Body of pancreas (tissue), 4 donors: ENCODE measurements around the gene HIP1.

Source experiments
- POLR2A ChIP-seq, 3 donors: fragments of 450-650 bp; IDR thresholded peaks; one replicate each; pipeline ENCODE4 v1.6.1; 2016; ENCODE audit warnings: antibody characterized with exemption in 3 of 3, mild to moderate bottlenecking in 2 of 3
- TF ChIP-seq, protein P1 (sequence below), 7 experiments: fragments of 450-650 bp in 4 of 7; fragments of 200-600 bp in 3 of 7; sonication (generic) in 3 of 7; IDR thresholded peaks; one replicate each; pipeline ENCODE4 v1.5.1; 2016 to 2019; ENCODE audit warnings: antibody characterized with exemption in 7 of 7

DNA sequence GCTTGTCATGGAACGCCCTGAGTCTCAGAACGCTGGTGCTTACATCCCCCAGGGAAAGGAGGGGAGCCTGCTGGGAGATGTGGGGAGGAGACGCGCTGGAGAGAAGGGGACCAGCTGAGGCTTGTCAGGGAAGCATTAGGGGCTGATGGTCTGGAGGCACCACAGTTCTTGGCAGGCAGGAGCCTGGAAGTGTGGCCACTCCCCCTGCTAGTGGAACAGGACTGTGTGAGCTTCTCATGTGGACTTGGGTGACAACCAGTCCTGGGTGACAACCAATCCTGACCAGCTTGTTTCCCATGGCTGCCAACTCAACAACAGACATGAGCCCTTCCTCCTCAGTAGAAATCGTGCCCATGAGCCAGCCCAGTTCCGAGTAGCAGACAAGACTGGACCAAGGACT is 158.8 kb downstream of the HIP1 start:
- TF ChIP-seq, protein P1, sequence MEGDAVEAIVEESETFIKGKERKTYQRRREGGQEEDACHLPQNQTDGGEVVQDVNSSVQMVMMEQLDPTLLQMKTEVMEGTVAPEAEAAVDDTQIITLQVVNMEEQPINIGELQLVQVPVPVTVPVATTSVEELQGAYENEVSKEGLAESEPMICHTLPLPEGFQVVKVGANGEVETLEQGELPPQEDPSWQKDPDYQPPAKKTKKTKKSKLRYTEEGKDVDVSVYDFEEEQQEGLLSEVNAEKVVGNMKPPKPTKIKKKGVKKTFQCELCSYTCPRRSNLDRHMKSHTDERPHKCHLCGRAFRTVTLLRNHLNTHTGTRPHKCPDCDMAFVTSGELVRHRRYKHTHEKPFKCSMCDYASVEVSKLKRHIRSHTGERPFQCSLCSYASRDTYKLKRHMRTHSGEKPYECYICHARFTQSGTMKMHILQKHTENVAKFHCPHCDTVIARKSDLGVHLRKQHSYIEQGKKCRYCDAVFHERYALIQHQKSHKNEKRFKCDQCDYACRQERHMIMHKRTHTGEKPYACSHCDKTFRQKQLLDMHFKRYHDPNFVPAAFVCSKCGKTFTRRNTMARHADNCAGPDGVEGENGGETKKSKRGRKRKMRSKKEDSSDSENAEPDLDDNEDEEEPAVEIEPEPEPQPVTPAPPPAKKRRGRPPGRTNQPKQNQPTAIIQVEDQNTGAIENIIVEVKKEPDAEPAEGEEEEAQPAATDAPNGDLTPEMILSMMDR (IDR thresholded peaks at IDR 0.05) = no peak
- no peak for TF ChIP-seq POLR2A (IDR thresholded peaks at IDR 0.05)
